PFSK-1 (cell line): ENCODE results near the gene SDF2.

ENCODE experiments used
- POLR2AphosphoS5 ChIP-seq: IDR thresholded peaks from 2 replicates; pipeline ENCODE4 v1.6.1; 2012; ENCODE audit warnings: low read depth, mild to moderate bottlenecking, control low read depth, low read length, moderate library complexity
- TF ChIP-seq, protein P1 (sequence below), 2 experiments: IDR thresholded peaks; 2 replicates each; pipeline versions ENCODE4 v1.6.1 to v1.8.0; 2011 to 2012; ENCODE audit warnings: low read depth in 2 of 2, low read length in 2 of 2, control low read depth in 1 of 2, inconsistent platforms in 1 of 2, mild to moderate bottlenecking in 1 of 2, moderate library complexity in 1 of 2; ENCODE audit not compliant: insufficient read depth in 1 of 2

DNA sequence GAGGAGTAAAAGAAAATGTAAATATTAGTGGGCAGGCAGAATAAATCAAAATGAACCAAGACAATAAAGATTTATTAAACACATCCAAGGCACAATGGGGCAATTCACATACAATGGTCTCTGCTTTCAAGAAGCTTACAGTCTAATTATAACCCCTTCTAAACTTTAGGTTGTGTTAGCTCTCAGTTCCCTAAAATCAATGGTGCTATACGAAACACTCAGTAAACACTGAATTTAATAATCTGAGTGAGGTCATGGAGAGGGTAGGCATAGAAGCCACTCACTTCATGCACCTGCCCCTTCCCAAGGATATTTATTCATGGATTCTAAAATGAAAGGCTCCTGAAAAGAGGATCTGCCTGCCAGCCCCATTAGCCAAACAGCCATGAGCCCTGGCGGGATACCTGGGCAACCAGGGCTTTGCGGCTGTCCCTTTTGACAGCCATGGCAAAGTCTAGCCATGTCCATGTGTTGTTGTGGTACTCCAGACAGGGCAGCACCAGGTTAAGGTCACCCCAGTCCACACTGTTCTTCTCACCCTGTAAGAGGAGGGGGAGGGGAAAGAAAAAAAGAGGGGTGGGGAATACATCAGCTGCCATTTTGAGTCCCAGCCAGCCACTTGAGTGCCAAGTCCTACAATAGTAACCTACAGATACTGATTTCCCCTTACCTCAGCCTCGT, 46.3 kb downstream of the SDF2 start:
- TF ChIP-seq POLR2AphosphoS5 = no peak
- TF ChIP-seq, protein P1, sequence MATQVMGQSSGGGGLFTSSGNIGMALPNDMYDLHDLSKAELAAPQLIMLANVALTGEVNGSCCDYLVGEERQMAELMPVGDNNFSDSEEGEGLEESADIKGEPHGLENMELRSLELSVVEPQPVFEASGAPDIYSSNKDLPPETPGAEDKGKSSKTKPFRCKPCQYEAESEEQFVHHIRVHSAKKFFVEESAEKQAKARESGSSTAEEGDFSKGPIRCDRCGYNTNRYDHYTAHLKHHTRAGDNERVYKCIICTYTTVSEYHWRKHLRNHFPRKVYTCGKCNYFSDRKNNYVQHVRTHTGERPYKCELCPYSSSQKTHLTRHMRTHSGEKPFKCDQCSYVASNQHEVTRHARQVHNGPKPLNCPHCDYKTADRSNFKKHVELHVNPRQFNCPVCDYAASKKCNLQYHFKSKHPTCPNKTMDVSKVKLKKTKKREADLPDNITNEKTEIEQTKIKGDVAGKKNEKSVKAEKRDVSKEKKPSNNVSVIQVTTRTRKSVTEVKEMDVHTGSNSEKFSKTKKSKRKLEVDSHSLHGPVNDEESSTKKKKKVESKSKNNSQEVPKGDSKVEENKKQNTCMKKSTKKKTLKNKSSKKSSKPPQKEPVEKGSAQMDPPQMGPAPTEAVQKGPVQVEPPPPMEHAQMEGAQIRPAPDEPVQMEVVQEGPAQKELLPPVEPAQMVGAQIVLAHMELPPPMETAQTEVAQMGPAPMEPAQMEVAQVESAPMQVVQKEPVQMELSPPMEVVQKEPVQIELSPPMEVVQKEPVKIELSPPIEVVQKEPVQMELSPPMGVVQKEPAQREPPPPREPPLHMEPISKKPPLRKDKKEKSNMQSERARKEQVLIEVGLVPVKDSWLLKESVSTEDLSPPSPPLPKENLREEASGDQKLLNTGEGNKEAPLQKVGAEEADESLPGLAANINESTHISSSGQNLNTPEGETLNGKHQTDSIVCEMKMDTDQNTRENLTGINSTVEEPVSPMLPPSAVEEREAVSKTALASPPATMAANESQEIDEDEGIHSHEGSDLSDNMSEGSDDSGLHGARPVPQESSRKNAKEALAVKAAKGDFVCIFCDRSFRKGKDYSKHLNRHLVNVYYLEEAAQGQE (IDR thresholded peaks at IDR 0.05; ENCODE audit: insufficient read depth in 1 of 2, low read depth in 2 of 2, low read length in 2 of 2) = no peak
